Gastroesophageal sphincter (tissue), 4 donors: ENCODE measurements around the gene CDH4. TPM values are rescaled to one million over a fixed set of nuclear protein-coding genes. Genes with fewer than 3 reads are reported as not detected.

Experiments used
- ATAC-seq: fragments of 150-250 bp; one replicate; pipeline ENCODE4 v1.9.1; 2016; ENCODE audit warnings: mild to moderate bottlenecking, moderate library complexity
- H3K27ac ChIP-seq, 4 donors: fragments of 200-600 bp; sonication (generic) in 3 of 4; 1 replicate in 3 of 4; 2 replicates in 1 of 4; pipeline ENCODE4 v1.5.1; 2016 to 2019
- H3K27me3 ChIP-seq: fragments of 200-600 bp; sonication (generic); one replicate; pipeline ENCODE4 v1.5.1; 2019
- H3K36me3 ChIP-seq, 2 donors: fragments of 200-600 bp; sonication (generic); one replicate each; pipeline ENCODE4 v1.5.1; 2019; ENCODE audit warnings: control low read depth in 1 of 2
- H3K4me1 ChIP-seq, 3 donors: fragments of 200-600 bp; sonication (generic); 1 replicate in 2 of 3; 2 replicates in 1 of 3; pipeline ENCODE4 v1.5.1; 2016 to 2019; ENCODE audit warnings: control low read depth in 2 of 3
- H3K4me3 ChIP-seq, 2 donors: fragments of 200-600 bp; sonication (generic); one replicate each; pipeline ENCODE4 v1.5.1; 2019; ENCODE audit warnings: mild to moderate bottlenecking in 1 of 2, moderate library complexity in 1 of 2
- H3K9me3 ChIP-seq, 3 donors: fragments of 200-600 bp; sonication (generic); one replicate each; pipeline ENCODE4 v1.5.1; 2017 to 2019; ENCODE audit warnings: control low read depth in 2 of 3
- EP300 ChIP-seq: sonication (generic); formaldehyde crosslinking; IDR thresholded peaks from one replicate; pipeline ENCODE4 v1.6.1; 2017; ENCODE audit warnings: antibody characterized with exemption, mild to moderate bottlenecking
- POLR2A ChIP-seq, 2 donors: fragments of 450-650 bp; IDR thresholded peaks; one replicate each; pipeline ENCODE4 v1.6.1; 2017; ENCODE audit warnings: antibody characterized with exemption in 2 of 2, mild to moderate bottlenecking in 2 of 2, moderate library complexity in 1 of 2
- POLR2AphosphoS5 ChIP-seq: sonication (generic); formaldehyde crosslinking; IDR thresholded peaks from one replicate; pipeline ENCODE4 v1.6.1; 2017; ENCODE audit warnings: antibody characterized with exemption
- WGBS, 2 donors: methylation state at CpG; one replicate each; pipeline ENCODE4 v1.1.5; 2018; ENCODE audit warnings: low coverage in 1 of 2; 5-methylcytosine and 5-hydroxymethylcytosine counted together
- total RNA-seq, 4 donors: library from RNA; depleted of rRNA; stranded (reverse); fragments of >200 nt; gene quantifications; one replicate each; pipeline ENCODE4 v1.1.0, GENCODE V29; 2016
- TF ChIP-seq, protein P1 (sequence below), 4 experiments: fragments of 200-600 bp in 2 of 4; fragments of 450-650 bp in 2 of 4; sonication (generic) in 1 of 4; IDR thresholded peaks; one replicate each; pipeline ENCODE4 v1.5.1; 2017 to 2019; ENCODE audit warnings: antibody characterized with exemption in 4 of 4, mild to moderate bottlenecking in 2 of 4, moderate library complexity in 2 of 4

Gene CDH4
- total RNA-seq, 4 donors from 2014 or later = under 0.01 to 1.5 (median 0.42) TPM; not detected in 1

DNA sequence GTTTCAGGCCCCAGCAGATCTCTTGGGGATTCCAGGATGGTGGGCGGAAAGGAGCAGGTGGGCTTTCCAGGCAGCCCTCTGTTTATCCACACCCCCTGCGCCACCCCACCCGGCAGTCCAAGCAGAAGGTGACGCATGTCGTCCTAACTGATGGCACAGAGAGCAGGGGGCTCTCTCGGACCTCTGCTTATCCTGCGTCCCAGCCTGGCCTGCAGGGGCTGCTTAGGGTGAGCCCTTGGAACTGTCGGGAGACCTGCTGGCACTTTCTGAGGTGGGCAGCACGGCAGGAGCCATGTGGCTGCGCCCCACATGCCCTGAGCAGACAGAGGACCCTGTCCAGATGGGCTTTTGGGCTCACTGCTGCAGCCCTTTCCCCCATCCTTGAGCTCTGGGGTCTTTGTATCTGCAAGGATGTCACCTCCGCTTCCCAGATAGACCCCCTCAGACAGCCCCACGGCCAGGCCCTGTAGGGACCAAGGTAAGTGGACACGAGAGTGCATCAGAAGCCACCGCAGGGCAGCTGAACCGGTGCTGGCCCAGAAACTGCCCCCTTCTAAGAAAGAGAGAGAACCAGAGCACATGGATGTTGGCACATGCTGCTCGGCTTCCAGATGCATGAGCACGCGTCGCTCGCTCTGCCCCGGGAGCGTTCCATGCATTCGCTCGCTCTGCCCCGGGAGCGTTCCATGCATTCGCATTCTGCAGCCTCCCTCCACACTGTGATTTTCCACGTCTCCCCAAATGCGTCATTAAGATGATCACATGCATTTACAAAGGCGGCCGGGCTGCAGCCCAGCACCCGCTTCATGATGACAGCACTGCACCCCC, 566.9 kb downstream of the CDH4 start:
- H3K27me3 ChIP-seq = no peaks in the 10 kb centered on the region
- no peak overlapping the region for H3K27ac ChIP-seq
- TF ChIP-seq POLR2AphosphoS5 (no peak), POLR2A (IDR thresholded peaks at IDR 0.05) (no peak), EP300 (no peak)
- TF ChIP-seq, protein P1, sequence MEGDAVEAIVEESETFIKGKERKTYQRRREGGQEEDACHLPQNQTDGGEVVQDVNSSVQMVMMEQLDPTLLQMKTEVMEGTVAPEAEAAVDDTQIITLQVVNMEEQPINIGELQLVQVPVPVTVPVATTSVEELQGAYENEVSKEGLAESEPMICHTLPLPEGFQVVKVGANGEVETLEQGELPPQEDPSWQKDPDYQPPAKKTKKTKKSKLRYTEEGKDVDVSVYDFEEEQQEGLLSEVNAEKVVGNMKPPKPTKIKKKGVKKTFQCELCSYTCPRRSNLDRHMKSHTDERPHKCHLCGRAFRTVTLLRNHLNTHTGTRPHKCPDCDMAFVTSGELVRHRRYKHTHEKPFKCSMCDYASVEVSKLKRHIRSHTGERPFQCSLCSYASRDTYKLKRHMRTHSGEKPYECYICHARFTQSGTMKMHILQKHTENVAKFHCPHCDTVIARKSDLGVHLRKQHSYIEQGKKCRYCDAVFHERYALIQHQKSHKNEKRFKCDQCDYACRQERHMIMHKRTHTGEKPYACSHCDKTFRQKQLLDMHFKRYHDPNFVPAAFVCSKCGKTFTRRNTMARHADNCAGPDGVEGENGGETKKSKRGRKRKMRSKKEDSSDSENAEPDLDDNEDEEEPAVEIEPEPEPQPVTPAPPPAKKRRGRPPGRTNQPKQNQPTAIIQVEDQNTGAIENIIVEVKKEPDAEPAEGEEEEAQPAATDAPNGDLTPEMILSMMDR (IDR thresholded peaks at IDR 0.05) = no peak
- H3K4me1 ChIP-seq = no peaks in the 10 kb centered on the region
- WGBS, 2 donors = 89 to 91% methylated on average over 11 to 20 of the region's 32 CpGs
- H3K36me3 ChIP-seq = no peaks in the 10 kb centered on the region
- H3K4me3 ChIP-seq = no peak overlapping the region
- no peak for ATAC-seq
- no peaks in the 10 kb centered on the region for H3K9me3 ChIP-seq

DNA sequence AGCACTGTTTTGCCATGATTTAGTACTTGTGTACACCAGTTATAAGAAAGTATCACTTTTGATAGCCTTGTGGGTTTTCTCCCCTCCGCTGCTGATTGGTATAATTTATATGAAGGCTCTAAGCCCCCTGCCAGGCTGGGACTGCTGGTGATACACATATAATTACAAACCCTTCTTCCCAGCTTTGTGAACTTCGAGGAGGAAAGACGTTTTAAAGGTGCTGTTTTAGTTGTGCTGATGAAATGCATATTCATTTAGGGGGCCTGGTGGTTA, 567.4 kb downstream of the CDH4 start:
- no peaks in the 10 kb centered on the region for H3K27me3 ChIP-seq
- no peaks in the 10 kb centered on the region for H3K9me3 ChIP-seq
- no peak for ATAC-seq
- no peak overlapping the region for H3K4me3 ChIP-seq
- H3K27ac ChIP-seq = no peak overlapping the region
- no peaks in the 10 kb centered on the region for H3K36me3 ChIP-seq
- no peak for TF ChIP-seq EP300
- no peak for TF ChIP-seq POLR2AphosphoS5
- no peak for TF ChIP-seq POLR2A (IDR thresholded peaks at IDR 0.05)
- no peaks in the 10 kb centered on the region for H3K4me1 ChIP-seq
- 87 to 100% methylated on average over 1 to 3 of the region's 3 CpGs for WGBS, 2 donors

DNA sequence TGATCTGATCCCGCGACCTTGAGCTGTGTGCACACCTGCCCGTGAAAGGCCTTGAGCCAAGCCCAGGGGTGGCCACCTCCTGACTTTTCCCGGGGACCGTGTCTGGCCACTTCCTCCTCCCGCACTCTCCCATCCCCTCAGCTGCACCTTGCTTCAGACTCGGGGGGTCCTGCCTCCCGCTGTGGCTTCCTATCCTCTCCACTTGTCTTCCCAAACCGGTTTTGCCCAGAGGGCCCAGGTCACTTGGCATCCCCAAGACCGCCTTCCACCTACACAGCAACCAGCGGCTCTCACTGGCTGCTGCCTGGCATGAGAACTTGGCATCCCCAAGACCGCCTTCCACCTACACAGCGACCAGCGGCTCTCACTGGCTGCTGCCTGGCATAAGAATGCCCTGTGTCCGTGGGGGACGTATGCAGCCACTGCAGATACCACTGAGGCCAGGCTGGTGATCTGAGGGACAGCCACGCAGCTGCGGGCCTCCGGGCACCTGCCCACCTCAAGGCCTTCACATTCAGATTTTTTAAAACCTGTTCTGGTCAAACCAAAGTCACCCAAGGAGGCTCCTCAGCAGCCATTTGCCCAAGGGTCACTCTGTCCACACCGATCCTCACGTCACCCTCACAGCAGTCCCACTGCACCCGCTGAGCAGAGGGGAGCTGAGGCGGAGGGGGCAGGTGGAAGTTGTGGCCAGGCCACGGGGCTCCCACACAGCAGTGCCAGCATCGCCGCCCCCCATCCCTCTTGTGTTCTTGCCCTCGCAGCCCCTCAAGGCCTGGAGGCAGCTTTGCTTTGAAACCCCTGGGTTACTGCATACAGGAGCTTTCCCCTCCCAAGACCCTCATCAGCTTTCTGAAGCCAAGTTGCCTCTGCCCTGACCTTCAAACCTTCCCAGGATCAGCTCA, 568.1 kb downstream of the CDH4 start:
- H3K27ac ChIP-seq = no peak overlapping the region
- no peak for ATAC-seq
- no peaks in the 10 kb centered on the region for H3K4me1 ChIP-seq
- H3K27me3 ChIP-seq = no peaks in the 10 kb centered on the region
- no peaks in the 10 kb centered on the region for H3K9me3 ChIP-seq
- H3K36me3 ChIP-seq = no peaks in the 10 kb centered on the region
- WGBS, 2 donors = 75 to 88% methylated on average over 6 to 15 of the region's 27 CpGs
- no peak overlapping the region for H3K4me3 ChIP-seq
- no peak for TF ChIP-seq POLR2AphosphoS5
- TF ChIP-seq POLR2A (IDR thresholded peaks at IDR 0.05) = no peak
- TF ChIP-seq, protein P1 (IDR thresholded peaks at IDR 0.05) = no peak
- TF ChIP-seq EP300 = no peak

DNA sequence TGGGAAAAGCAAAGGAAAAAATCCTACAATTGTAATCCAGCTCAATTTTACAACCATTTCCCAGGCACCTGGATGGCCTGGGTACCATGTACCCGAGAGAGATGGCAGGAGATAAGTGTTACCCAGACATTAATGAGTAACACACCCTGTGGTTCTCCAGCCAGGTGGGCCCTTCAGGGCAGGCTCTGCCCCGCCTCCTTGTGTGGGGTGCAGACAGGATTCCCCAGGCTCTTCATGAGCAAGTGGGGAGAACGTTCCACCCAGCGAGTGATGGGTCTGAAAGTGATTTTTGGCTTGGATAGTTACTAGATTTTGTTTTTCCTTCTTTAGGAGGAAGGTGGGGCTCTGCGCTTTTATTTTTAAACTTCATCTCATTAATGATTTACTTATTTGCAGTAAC, 569.7 kb downstream of the CDH4 start:
- H3K4me1 ChIP-seq = no peaks in the 10 kb centered on the region
- H3K27ac ChIP-seq = no peak overlapping the region
- no peak for TF ChIP-seq POLR2A (IDR thresholded peaks at IDR 0.05)
- TF ChIP-seq POLR2AphosphoS5 = no peak
- TF ChIP-seq EP300 = no peak
- TF ChIP-seq, protein P1 (IDR thresholded peaks at IDR 0.05) = no peak
- no peaks in the 10 kb centered on the region for H3K27me3 ChIP-seq
- 78% methylated on average over 4 of the region's 5 CpGs; no CpG with 5 or more reads in 1 of the 2 donors for WGBS, 2 donors
- no peak for ATAC-seq
- H3K9me3 ChIP-seq = no peaks in the 10 kb centered on the region
- H3K36me3 ChIP-seq = no peaks in the 10 kb centered on the region
- no peak overlapping the region for H3K4me3 ChIP-seq

DNA sequence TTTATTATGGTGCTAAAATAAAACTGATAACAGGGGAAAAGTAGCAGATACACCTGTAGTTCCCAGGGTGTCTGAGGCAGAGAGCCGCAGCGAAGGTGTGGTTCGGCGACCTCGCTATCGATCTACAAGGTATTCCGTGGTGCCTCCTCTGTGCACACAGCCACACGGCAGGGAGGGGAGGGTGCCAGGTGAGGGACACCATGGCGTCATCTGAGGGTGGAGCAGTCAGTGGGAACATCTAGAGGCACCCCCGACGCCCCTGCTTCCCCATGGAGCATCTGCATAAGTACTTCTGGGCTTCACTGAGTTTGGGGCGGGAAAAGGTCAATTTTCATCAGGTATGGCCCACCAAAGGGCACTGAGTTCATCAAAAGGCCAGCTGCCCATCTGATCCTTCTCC, 570.3 kb downstream of the CDH4 start:
- TF ChIP-seq POLR2A (IDR thresholded peaks at IDR 0.05) (no peak), POLR2AphosphoS5 (no peak), EP300 (no peak)
- TF ChIP-seq, protein P1 (IDR thresholded peaks at IDR 0.05) = no peak
- 94% methylated on average over 7 of the region's 12 CpGs; no CpG with 5 or more reads in 1 of the 2 donors for WGBS, 2 donors
- H3K9me3 ChIP-seq = peaks cover 0 to 2% (median 0%) of the 10 kb centered on the region in 3 donors

More for the DNA sequence above, 570.3 kb downstream of the CDH4 start:
- H3K27ac ChIP-seq = no peak overlapping the region
- H3K27me3 ChIP-seq = no peaks in the 10 kb centered on the region
- H3K36me3 ChIP-seq = no peaks in the 10 kb centered on the region
- no peak overlapping the region for H3K4me3 ChIP-seq
- ATAC-seq = no peak
- no peaks in the 10 kb centered on the region for H3K4me1 ChIP-seq
